Endothelial cell of umbilical vein (primary cell): ENCODE data around the gene LRG1. TPM values are rescaled to one million over a fixed set of nuclear protein-coding genes. Genes with fewer than 3 reads are reported as not detected.

Experiments
- BruUV-seq: library from RNA; stranded (reverse); fragments of 400-500 nt; replicated peaks from 2 replicates; lab custom pipeline; 2021; lab: Mats Ljungman, UMichigan
- CTCF ChIA-PET: fragments of 300-600, 350-600 bp; sonication (Branson Sonifier 250); formaldehyde crosslinking; loops from one replicate; lab custom pipeline; 2021; ENCODE audit warnings: antibody characterized with exemption, inconsistent platforms; lab: Charles Lee
- POLR2A ChIA-PET: fragments of 300-600, 350-600 bp; sonication (Branson Sonifier 250); formaldehyde crosslinking; loops from one replicate; lab custom pipeline; 2021; ENCODE audit warnings: antibody characterized with exemption, inconsistent platforms; lab: Charles Lee
- DNase-seq: peaks from one replicate; pipeline ENCODE4 v3.0.0-alpha.2; 2011; ENCODE audit warnings: low read depth, low spot score
- FAIRE-seq: peaks from 2 replicates; lab custom pipeline; 2011; peaks lifted over from hg19 to GRCh38; lab: Jason Lieb, UNC
- H2AFZ ChIP-seq: 2 replicates; pipeline ENCODE4 v1.6.0; 2012; ENCODE audit warnings: low read depth, low read length, control low read depth, inconsistent platforms
- H3K27ac ChIP-seq: 2 replicates; pipeline ENCODE4 v1.5.1; 2011; ENCODE audit warnings: low read depth, mild to moderate bottlenecking, control low read depth, low read length, moderate library complexity; ENCODE audit not compliant: insufficient read depth
- H3K27me3 ChIP-seq, 2 experiments: 2 replicates each; pipeline versions ENCODE4 v1.6.0 to v1.6.1; 2011; ENCODE audit warnings: low read length in 2 of 2, mixed read lengths in 1 of 2; ENCODE audit not compliant: control insufficient read depth in 2 of 2, insufficient read depth in 2 of 2
- H3K36me3 ChIP-seq, 2 experiments: 2 replicates in 1 of 2; 3 replicates in 1 of 2; pipeline ENCODE4 v1.5.1; 2011; ENCODE audit warnings: low read length in 2 of 2, mild to moderate bottlenecking in 1 of 2, moderate library complexity in 1 of 2; ENCODE audit not compliant: control insufficient read depth in 2 of 2, insufficient read depth in 2 of 2; ENCODE audit errors: extremely low read depth in 1 of 2
- H3K4me1 ChIP-seq: 3 replicates; pipeline ENCODE4 v1.5.1; 2011; ENCODE audit warnings: mild to moderate bottlenecking, low read length; ENCODE audit not compliant: control insufficient read depth, insufficient read depth; ENCODE audit errors: extremely low read depth
- H3K4me2 ChIP-seq: 2 replicates; pipeline ENCODE4 v1.6.1; 2011; ENCODE audit warnings: low read length, control low read depth, mixed read lengths; ENCODE audit not compliant: insufficient read depth
- H3K4me3 ChIP-seq, 3 experiments: fragments of 200-600 bp in 1 of 3; sonication (generic), shearing (Covaris generic) in 1 of 3; replicated peaks in 1 of 3; 2 replicates each; pipeline ENCODE4 v1.5.1; 2011 to 2016; ENCODE audit warnings: control low read depth in 3 of 3, low read length in 3 of 3, mild to moderate bottlenecking in 2 of 3, inconsistent platforms in 1 of 3, low read depth in 1 of 3, moderate library complexity in 1 of 3; ENCODE audit not compliant: insufficient read depth in 1 of 3
- H3K79me2 ChIP-seq: 2 replicates; pipeline ENCODE4 v1.6.0; 2012; ENCODE audit warnings: low read length, inconsistent platforms; ENCODE audit not compliant: control insufficient read depth, insufficient read depth
- H3K9ac ChIP-seq: replicated peaks from 2 replicates; pipeline ENCODE3; 2011; ENCODE audit warnings: low read length, control low read depth; ENCODE audit not compliant: insufficient read depth; ENCODE audit errors: extremely low read depth
- H3K9me1 ChIP-seq: replicated peaks from 3 replicates; pipeline ENCODE4 v1.6.0; 2011; ENCODE audit warnings: mild to moderate bottlenecking, low read length; ENCODE audit not compliant: control insufficient read depth, insufficient read depth; ENCODE audit errors: extremely low read depth
- H3K9me3 ChIP-seq: replicated peaks from 2 replicates; pipeline ENCODE4 v1.5.1; 2012; ENCODE audit warnings: low read length, inconsistent platforms; ENCODE audit not compliant: control insufficient read depth, insufficient read depth
- H4K20me1 ChIP-seq: replicated peaks from 2 replicates; pipeline ENCODE3; 2011; ENCODE audit warnings: mild to moderate bottlenecking, low read length; ENCODE audit not compliant: control insufficient read depth, insufficient read depth; ENCODE audit errors: extremely low read depth
- CTCF ChIP-seq, 2 donors: IDR thresholded peaks; 1 replicate in 1 of 2; 2 replicates in 1 of 2; pipeline ENCODE4 v1.5.1; 2011; ENCODE audit warnings: low read length in 2 of 2, mild to moderate bottlenecking in 2 of 2, moderate library complexity in 2 of 2, control low read depth in 1 of 2, inconsistent platforms in 1 of 2, low read depth in 1 of 2; ENCODE audit not compliant: insufficient read depth in 1 of 2; ENCODE audit errors: extremely low read depth in 1 of 2
- EZH2 ChIP-seq: IDR thresholded peaks from 2 replicates; pipeline ENCODE4 v1.6.1; 2012; ENCODE audit warnings: borderline replicate concordance, low read depth, mild to moderate bottlenecking, moderate library complexity, low read length, inconsistent platforms; ENCODE audit not compliant: severe bottlenecking
- FOS ChIP-seq: IDR thresholded peaks from 2 replicates; pipeline ENCODE4 v1.6.1; 2011; ENCODE audit warnings: mild to moderate bottlenecking, low read length, moderate library complexity, borderline replicate concordance; ENCODE audit not compliant: insufficient read depth
- GATA2 ChIP-seq: IDR thresholded peaks from 2 replicates; pipeline ENCODE4 v1.7.0; 2011; ENCODE audit warnings: low read depth, mild to moderate bottlenecking, moderate library complexity, mixed read lengths, low read length; ENCODE audit not compliant: insufficient read length, insufficient read depth
- JUN ChIP-seq: IDR thresholded peaks from 2 replicates; pipeline ENCODE4 v1.6.1; 2011; ENCODE audit warnings: borderline replicate concordance, low read depth; ENCODE audit not compliant: insufficient read length, insufficient read depth
- MAX ChIP-seq: IDR thresholded peaks from 2 replicates; pipeline ENCODE4 v1.6.1; 2011; ENCODE audit not compliant: insufficient read depth, insufficient read length
- MYC ChIP-seq: IDR thresholded peaks from one replicate; pipeline ENCODE4 v1.6.1; 2011; ENCODE audit warnings: mild to moderate bottlenecking, low read depth, low read length
- POLR2A ChIP-seq: IDR thresholded peaks from 2 replicates; pipeline ENCODE4 v1.6.1; 2012; ENCODE audit warnings: low read depth, mild to moderate bottlenecking, control low read depth, low read length
- POLR2AphosphoS5 ChIP-seq: IDR thresholded peaks from 2 replicates; pipeline ENCODE4 v1.6.1; 2012; ENCODE audit warnings: low read depth, mild to moderate bottlenecking, control low read depth, low read length, moderate library complexity; ENCODE audit not compliant: insufficient read depth
- dilution Hi-C: fragments of 300-500 bp; cut with MboI; formaldehyde crosslinking; loops from one replicate; pipeline ENCODE4 v1.15.0; 2019; ENCODE audit warnings: low sequenced_read_pairs; ENCODE audit not compliant: extremely low pct_ligation_motif_present
- intact Hi-C: fragments of 100-400 bp; cut with micrococcal nuclease; formaldehyde crosslinking; loops from one replicate; pipeline ENCODE4 v1.10.0; 2022
- polyA plus RNA-seq, 4 experiments: library from polyadenylated mRNA; depleted of rRNA in 3 of 4; stranded (reverse) in 3 of 4; unstranded in 1 of 4; fragments of >200 nt; gene quantifications; 2 replicates each; pipeline versions ENCODE4 v1.2.1 to v1.2.3, GENCODE V29; 2011 to 2012; ENCODE audit warnings: missing spikeins in 1 of 4
- total RNA-seq: library from RNA; stranded (reverse); gene quantifications from 2 replicates; pipeline ENCODE4 v1.2.3, GENCODE V29; 2021

LRG1 gene
- total and polyA plus RNA-seq, 2 donors (not counting 3 experiments of a cell fraction or from before 2014, with no cell fraction given): 0.21 to 0.31 TPM

GRCh38 chr19:4573682-4574081 lies 33.8 kb upstream of the LRG1 start:
- ChIA-PET POLR2A (interaction anchor here (0.6 to 0.7 kb wide), 2 partner anchors 20 to 61 kb away, joined by 4 to 7 read pairs; no protein-coding TSS in a partner anchor), CTCF (interaction anchor here (1.4 to 5.7 kb wide), 4 partner anchors 8 to 63 kb away, joined by 4 to 75 read pairs (median 5); no protein-coding TSS in a partner anchor)
- Histone ChIP-seq H3K27ac (no peak overlapping the region), H3K36me3 (peaks cover 0 to 11% of the 10 kb centered on the region in 2 experiments), H3K4me1 (peaks cover 18% of the 10 kb centered on the region), H3K4me3 (no peak overlapping the region), H3K79me2 (no peaks in the 10 kb centered on the region), H3K9me3 (no peaks in the 10 kb centered on the region), H3K9ac (no peak overlapping the region), H2AFZ (no peak overlapping the region), H3K9me1 (no peaks in the 10 kb centered on the region), H3K4me2 (no peak overlapping the region), H3K27me3 (no peaks in the 10 kb centered on the region), H4K20me1 (no peaks in the 10 kb centered on the region)
- intact Hi-C loops: no loop called here
- dilution Hi-C loops: no loop called here
- TF ChIP-seq FOS: no peak
- TF ChIP-seq CTCF (IDR thresholded peaks at IDR 0.05; ENCODE audit: extremely low read depth in 1 of 2, insufficient read depth in 1 of 2, low read depth in 1 of 2, low read length in 2 of 2): no peak
- TF ChIP-seq MAX: no peak
- TF ChIP-seq JUN: no peak
- TF ChIP-seq POLR2A: no peak
- no peak for TF ChIP-seq MYC
- no peak for TF ChIP-seq GATA2
- TF ChIP-seq EZH2: no peak
- TF ChIP-seq POLR2AphosphoS5: no peak
- no TSS peak for BruUV-seq
- FAIRE-seq (no peak), DNase-seq (no peak)
